ENCODE results near the gene CFTR. TPM values are rescaled to one million over a fixed set of nuclear protein-coding genes. Genes with fewer than 3 reads are reported as not detected.

CFTR gene
- polyA plus RNA-seq, 1 donor (not counting 4 experiments of a cell fraction or from before 2014, with no cell fraction given): not detected

GRCh38 chr7:117685795-117686194, 206.0 kb downstream of the CFTR start:
- peaks cover 6% of the 10 kb centered on the region for H3K4me1 ChIP-seq (ENCODE audit: control insufficient read depth, extremely low read depth, insufficient read depth, low read length)
- no peak overlapping the region for H3K27ac ChIP-seq (ENCODE audit: control insufficient read depth, insufficient read depth, low read length)
- no peaks in the 10 kb centered on the region for H3K27me3 ChIP-seq (ENCODE audit: control insufficient read depth, extremely low read depth, insufficient read depth, low read length)
- H3K79me2 ChIP-seq (ENCODE audit: control insufficient read depth, insufficient read depth, low read length): no peaks in the 10 kb centered on the region
- H2AFZ ChIP-seq (ENCODE audit: control insufficient read depth, low read length): no peak overlapping the region
- dilution Hi-C loops (cut with MboI; ENCODE audit: extremely low pct_ligation_motif_present, low sequenced_read_pairs): no loop called here
- H4K20me1 ChIP-seq (ENCODE audit: control insufficient read depth, extremely low read depth, insufficient read depth, low read length): no peaks in the 10 kb centered on the region
- DNase-seq (ENCODE audit: low read depth, low spot score) (no peak), FAIRE-seq (no peak)
- no peak overlapping the region for H3K4me2 ChIP-seq (ENCODE audit: control insufficient read depth, extremely low read depth, insufficient read depth, low read depth, low read length)
- H3K4me3 ChIP-seq (ENCODE audit: control insufficient read depth in 2 of 3, extremely low read depth in 1 of 3, insufficient read depth in 2 of 3, low read depth in 1 of 3, low read length in 3 of 3): no peak overlapping the region
- TF ChIP-seq EZH2 (IDR thresholded peaks at IDR 0.05; ENCODE audit: low read length): no peak
- TF ChIP-seq CTCF (optimal IDR thresholded peaks at IDR 0.05 in 1 of 3, IDR thresholded peaks at IDR 0.05 in 1 of 3, conservative IDR thresholded peaks at IDR 0.05 in 1 of 3; ENCODE audit: extremely low read depth in 1 of 3, insufficient read depth in 2 of 3, low read length in 3 of 3): no peak
- H3K9me3 ChIP-seq (ENCODE audit: control insufficient read depth, low read depth, low read length): no peaks in the 10 kb centered on the region
- no peaks in the 10 kb centered on the region for H3K36me3 ChIP-seq (ENCODE audit: control insufficient read depth in 2 of 2, extremely low read depth in 1 of 2, insufficient read depth in 2 of 2, low read length in 2 of 2)
- no peak overlapping the region for H3K9ac ChIP-seq (ENCODE audit: control insufficient read depth, extremely low read depth, insufficient read depth, low read length)
- no peaks in the 10 kb centered on the region for H3K9me1 ChIP-seq (ENCODE audit: control insufficient read depth, extremely low read depth, insufficient read depth, low read length)

- Histone ChIP-seq H3K27me3 (ENCODE audit: control insufficient read depth, extremely low read depth, insufficient read depth, low read length) (no peaks in the 10 kb centered on the region), H2AFZ (ENCODE audit: control insufficient read depth, low read length) (no peak overlapping the region), H3K79me2 (ENCODE audit: control insufficient read depth, insufficient read depth, low read length) (no peaks in the 10 kb centered on the region), H3K4me3 (ENCODE audit: control insufficient read depth in 2 of 3, extremely low read depth in 1 of 3, insufficient read depth in 2 of 3, low read depth in 1 of 3, low read length in 3 of 3) (no peak overlapping the region), H3K4me2 (ENCODE audit: control insufficient read depth, extremely low read depth, insufficient read depth, low read depth, low read length) (no peak overlapping the region), H3K9ac (ENCODE audit: control insufficient read depth, extremely low read depth, insufficient read depth, low read length) (no peak overlapping the region), H3K4me1 (ENCODE audit: control insufficient read depth, extremely low read depth, insufficient read depth, low read length) (peaks cover 6% of the 10 kb centered on the region), H3K9me3 (ENCODE audit: control insufficient read depth, low read depth, low read length) (no peaks in the 10 kb centered on the region), H3K9me1 (ENCODE audit: control insufficient read depth, extremely low read depth, insufficient read depth, low read length) (no peaks in the 10 kb centered on the region), H4K20me1 (ENCODE audit: control insufficient read depth, extremely low read depth, insufficient read depth, low read length) (no peaks in the 10 kb centered on the region), H3K27ac (ENCODE audit: control insufficient read depth, insufficient read depth, low read length) (no peak overlapping the region), H3K36me3 (ENCODE audit: control insufficient read depth in 2 of 2, extremely low read depth in 1 of 2, insufficient read depth in 2 of 2, low read length in 2 of 2) (no peaks in the 10 kb centered on the region)
- DNase-seq (ENCODE audit: low read depth, low spot score) (no peak), FAIRE-seq (no peak)
- dilution Hi-C loops (cut with MboI; ENCODE audit: extremely low pct_ligation_motif_present, low sequenced_read_pairs): no loop called here
- TF ChIP-seq CTCF (optimal IDR thresholded peaks at IDR 0.05 in 1 of 3, IDR thresholded peaks at IDR 0.05 in 1 of 3, conservative IDR thresholded peaks at IDR 0.05 in 1 of 3; ENCODE audit: extremely low read depth in 1 of 3, insufficient read depth in 2 of 3, low read length in 3 of 3) (no peak), EZH2 (IDR thresholded peaks at IDR 0.05; ENCODE audit: low read length) (no peak)
Observed at GRCh38 chr7:117686311-117686935, 206.6 kb downstream of the CFTR start.

All from keratinocyte (primary cell).